Endothelial cell of umbilical vein (primary cell): ENCODE measurements around the gene MOB3C. TPM values are rescaled to one million over a fixed set of nuclear protein-coding genes. Genes with fewer than 3 reads are reported as not detected.

Experiments
- BruUV-seq: library from RNA; stranded (reverse); fragments of 400-500 nt; replicated peaks from 2 replicates; lab custom pipeline; 2021; lab: Mats Ljungman, UMichigan
- CTCF ChIA-PET: fragments of 300-600, 350-600 bp; sonication (Branson Sonifier 250); formaldehyde crosslinking; loops from one replicate; lab custom pipeline; 2021; ENCODE audit warnings: antibody characterized with exemption, inconsistent platforms; lab: Charles Lee
- POLR2A ChIA-PET: fragments of 300-600, 350-600 bp; sonication (Branson Sonifier 250); formaldehyde crosslinking; loops from one replicate; lab custom pipeline; 2021; ENCODE audit warnings: antibody characterized with exemption, inconsistent platforms; lab: Charles Lee
- DNase-seq: peaks from one replicate; pipeline ENCODE4 v3.0.0-alpha.2; 2011; ENCODE audit warnings: low read depth, low spot score
- FAIRE-seq: peaks from 2 replicates; lab custom pipeline; 2011; peaks lifted over from hg19 to GRCh38; lab: Jason Lieb, UNC
- H2AFZ ChIP-seq: 2 replicates; pipeline ENCODE4 v1.6.0; 2012; ENCODE audit warnings: low read depth, low read length, control low read depth, inconsistent platforms
- H3K27ac ChIP-seq: 2 replicates; pipeline ENCODE4 v1.5.1; 2011; ENCODE audit warnings: low read depth, mild to moderate bottlenecking, control low read depth, low read length, moderate library complexity; ENCODE audit not compliant: insufficient read depth
- H3K27me3 ChIP-seq, 2 experiments: 2 replicates each; pipeline versions ENCODE4 v1.6.0 to v1.6.1; 2011; ENCODE audit warnings: low read length in 2 of 2, mixed read lengths in 1 of 2; ENCODE audit not compliant: control insufficient read depth in 2 of 2, insufficient read depth in 2 of 2
- H3K36me3 ChIP-seq, 2 experiments: 2 replicates in 1 of 2; 3 replicates in 1 of 2; pipeline ENCODE4 v1.5.1; 2011; ENCODE audit warnings: low read length in 2 of 2, mild to moderate bottlenecking in 1 of 2, moderate library complexity in 1 of 2; ENCODE audit not compliant: control insufficient read depth in 2 of 2, insufficient read depth in 2 of 2; ENCODE audit errors: extremely low read depth in 1 of 2
- H3K4me1 ChIP-seq: 3 replicates; pipeline ENCODE4 v1.5.1; 2011; ENCODE audit warnings: mild to moderate bottlenecking, low read length; ENCODE audit not compliant: control insufficient read depth, insufficient read depth; ENCODE audit errors: extremely low read depth
- H3K4me2 ChIP-seq: 2 replicates; pipeline ENCODE4 v1.6.1; 2011; ENCODE audit warnings: low read length, control low read depth, mixed read lengths; ENCODE audit not compliant: insufficient read depth
- H3K4me3 ChIP-seq, 3 experiments: fragments of 200-600 bp in 1 of 3; sonication (generic), shearing (Covaris generic) in 1 of 3; replicated peaks in 1 of 3; 2 replicates each; pipeline ENCODE4 v1.5.1; 2011 to 2016; ENCODE audit warnings: control low read depth in 3 of 3, low read length in 3 of 3, mild to moderate bottlenecking in 2 of 3, inconsistent platforms in 1 of 3, low read depth in 1 of 3, moderate library complexity in 1 of 3; ENCODE audit not compliant: insufficient read depth in 1 of 3
- H3K79me2 ChIP-seq: 2 replicates; pipeline ENCODE4 v1.6.0; 2012; ENCODE audit warnings: low read length, inconsistent platforms; ENCODE audit not compliant: control insufficient read depth, insufficient read depth
- H3K9ac ChIP-seq: replicated peaks from 2 replicates; pipeline ENCODE3; 2011; ENCODE audit warnings: low read length, control low read depth; ENCODE audit not compliant: insufficient read depth; ENCODE audit errors: extremely low read depth
- H3K9me1 ChIP-seq: replicated peaks from 3 replicates; pipeline ENCODE4 v1.6.0; 2011; ENCODE audit warnings: mild to moderate bottlenecking, low read length; ENCODE audit not compliant: control insufficient read depth, insufficient read depth; ENCODE audit errors: extremely low read depth
- H3K9me3 ChIP-seq: replicated peaks from 2 replicates; pipeline ENCODE4 v1.5.1; 2012; ENCODE audit warnings: low read length, inconsistent platforms; ENCODE audit not compliant: control insufficient read depth, insufficient read depth
- H4K20me1 ChIP-seq: replicated peaks from 2 replicates; pipeline ENCODE3; 2011; ENCODE audit warnings: mild to moderate bottlenecking, low read length; ENCODE audit not compliant: control insufficient read depth, insufficient read depth; ENCODE audit errors: extremely low read depth
- EZH2 ChIP-seq: IDR thresholded peaks from 2 replicates; pipeline ENCODE4 v1.6.1; 2012; ENCODE audit warnings: borderline replicate concordance, low read depth, mild to moderate bottlenecking, moderate library complexity, low read length, inconsistent platforms; ENCODE audit not compliant: severe bottlenecking
- FOS ChIP-seq: IDR thresholded peaks from 2 replicates; pipeline ENCODE4 v1.6.1; 2011; ENCODE audit warnings: mild to moderate bottlenecking, low read length, moderate library complexity, borderline replicate concordance; ENCODE audit not compliant: insufficient read depth
- GATA2 ChIP-seq: IDR thresholded peaks from 2 replicates; pipeline ENCODE4 v1.7.0; 2011; ENCODE audit warnings: low read depth, mild to moderate bottlenecking, moderate library complexity, mixed read lengths, low read length; ENCODE audit not compliant: insufficient read length, insufficient read depth
- JUN ChIP-seq: IDR thresholded peaks from 2 replicates; pipeline ENCODE4 v1.6.1; 2011; ENCODE audit warnings: borderline replicate concordance, low read depth; ENCODE audit not compliant: insufficient read length, insufficient read depth
- MAX ChIP-seq: IDR thresholded peaks from 2 replicates; pipeline ENCODE4 v1.6.1; 2011; ENCODE audit not compliant: insufficient read depth, insufficient read length
- MYC ChIP-seq: IDR thresholded peaks from one replicate; pipeline ENCODE4 v1.6.1; 2011; ENCODE audit warnings: mild to moderate bottlenecking, low read depth, low read length
- POLR2A ChIP-seq: IDR thresholded peaks from 2 replicates; pipeline ENCODE4 v1.6.1; 2012; ENCODE audit warnings: low read depth, mild to moderate bottlenecking, control low read depth, low read length
- POLR2AphosphoS5 ChIP-seq: IDR thresholded peaks from 2 replicates; pipeline ENCODE4 v1.6.1; 2012; ENCODE audit warnings: low read depth, mild to moderate bottlenecking, control low read depth, low read length, moderate library complexity; ENCODE audit not compliant: insufficient read depth
- dilution Hi-C: fragments of 300-500 bp; cut with MboI; formaldehyde crosslinking; loops from one replicate; pipeline ENCODE4 v1.15.0; 2019; ENCODE audit warnings: low sequenced_read_pairs; ENCODE audit not compliant: extremely low pct_ligation_motif_present
- intact Hi-C: fragments of 100-400 bp; cut with micrococcal nuclease; formaldehyde crosslinking; loops from one replicate; pipeline ENCODE4 v1.10.0; 2022
- polyA plus RNA-seq, 4 experiments: library from polyadenylated mRNA; depleted of rRNA in 3 of 4; stranded (reverse) in 3 of 4; unstranded in 1 of 4; fragments of >200 nt; gene quantifications; 2 replicates each; pipeline versions ENCODE4 v1.2.1 to v1.2.3, GENCODE V29; 2011 to 2012; ENCODE audit warnings: missing spikeins in 1 of 4
- total RNA-seq: library from RNA; stranded (reverse); gene quantifications from 2 replicates; pipeline ENCODE4 v1.2.3, GENCODE V29; 2021
- TF ChIP-seq, protein P1 (sequence below), 2 donors: IDR thresholded peaks; 1 replicate in 1 of 2; 2 replicates in 1 of 2; pipeline ENCODE4 v1.5.1; 2011; ENCODE audit warnings: low read length in 2 of 2, mild to moderate bottlenecking in 2 of 2, moderate library complexity in 2 of 2, control low read depth in 1 of 2, inconsistent platforms in 1 of 2, low read depth in 1 of 2; ENCODE audit not compliant: insufficient read depth in 1 of 2; ENCODE audit errors: extremely low read depth in 1 of 2

MOB3C gene
- total and polyA plus RNA-seq, 2 donors (not counting 3 experiments of a cell fraction or from before 2014, with no cell fraction given): 6.1 to 8.4 TPM

- DNase-seq (no peak), FAIRE-seq (no peak)
- H3K4me3 ChIP-seq: no peak overlapping the region
- no TSS peak for BruUV-seq
- no peaks in the 10 kb centered on the region for H3K9me1 ChIP-seq
- dilution Hi-C loops: no loop called here
- ChIA-PET POLR2A (no interaction called here), CTCF (no interaction called here)
- no peaks in the 10 kb centered on the region for H3K4me1 ChIP-seq
- H3K27me3 ChIP-seq: no peaks in the 10 kb centered on the region
- TF ChIP-seq, protein P1, sequence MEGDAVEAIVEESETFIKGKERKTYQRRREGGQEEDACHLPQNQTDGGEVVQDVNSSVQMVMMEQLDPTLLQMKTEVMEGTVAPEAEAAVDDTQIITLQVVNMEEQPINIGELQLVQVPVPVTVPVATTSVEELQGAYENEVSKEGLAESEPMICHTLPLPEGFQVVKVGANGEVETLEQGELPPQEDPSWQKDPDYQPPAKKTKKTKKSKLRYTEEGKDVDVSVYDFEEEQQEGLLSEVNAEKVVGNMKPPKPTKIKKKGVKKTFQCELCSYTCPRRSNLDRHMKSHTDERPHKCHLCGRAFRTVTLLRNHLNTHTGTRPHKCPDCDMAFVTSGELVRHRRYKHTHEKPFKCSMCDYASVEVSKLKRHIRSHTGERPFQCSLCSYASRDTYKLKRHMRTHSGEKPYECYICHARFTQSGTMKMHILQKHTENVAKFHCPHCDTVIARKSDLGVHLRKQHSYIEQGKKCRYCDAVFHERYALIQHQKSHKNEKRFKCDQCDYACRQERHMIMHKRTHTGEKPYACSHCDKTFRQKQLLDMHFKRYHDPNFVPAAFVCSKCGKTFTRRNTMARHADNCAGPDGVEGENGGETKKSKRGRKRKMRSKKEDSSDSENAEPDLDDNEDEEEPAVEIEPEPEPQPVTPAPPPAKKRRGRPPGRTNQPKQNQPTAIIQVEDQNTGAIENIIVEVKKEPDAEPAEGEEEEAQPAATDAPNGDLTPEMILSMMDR (IDR thresholded peaks at IDR 0.05; ENCODE audit: extremely low read depth in 1 of 2, insufficient read depth in 1 of 2, low read depth in 1 of 2, low read length in 2 of 2): no peak
- TF ChIP-seq GATA2: no peak
- no peak for TF ChIP-seq FOS
- TF ChIP-seq MAX: no peak
- no peak for TF ChIP-seq POLR2AphosphoS5
- no peak for TF ChIP-seq POLR2A
- no peak for TF ChIP-seq EZH2
- TF ChIP-seq MYC: no peak
- no peak for TF ChIP-seq JUN
- H3K79me2 ChIP-seq: no peaks in the 10 kb centered on the region
- H2AFZ ChIP-seq: no peak overlapping the region
- H3K4me2 ChIP-seq: no peak overlapping the region
- intact Hi-C loops: no loop called here
- H4K20me1 ChIP-seq: no peaks in the 10 kb centered on the region
- no peak overlapping the region for H3K9ac ChIP-seq
- peaks cover 0 to 5% of the 10 kb centered on the region in 2 experiments for H3K36me3 ChIP-seq
- H3K27ac ChIP-seq: no peak overlapping the region
- H3K9me3 ChIP-seq: no peaks in the 10 kb centered on the region
Measured at GRCh38 chr1:46576596-46576995, 40.0 kb downstream of the MOB3C start.
